Amygdala (tissue), 56 donors: Measurements from ENCODE around the gene S100G.

ENCODE experiments used
- DNase-seq, 56 donors: peaks; one replicate each; lab custom pipeline; 2025; lab: John Stamatoyannopoulos, UW

The S100G gene

GRCh38 chrX:16702700-16703599 is 53.0 kb downstream of the S100G start:
- DNase-seq = no peak
